Tibial artery (tissue), 4 donors: ENCODE results near the gene NR1D1.
"Not testable (repeated sequence)": the region's sequence is repeated elsewhere in the genome, so short reads cannot be mapped to it uniquely, and the experiment has no call there.

Experiments used
- DNase-seq, 2 donors: peaks; one replicate each; pipeline ENCODE4 v3.0.0-alpha.2; 2019
- H3K27ac ChIP-seq, 2 donors: fragments of 200-600 bp; sonication (generic) in 1 of 2; 1 replicate in 1 of 2; 2 replicates in 1 of 2; pipeline ENCODE4 v1.5.1; 2018 to 2019; ENCODE audit warnings: mild to moderate bottlenecking in 1 of 2
- H3K27me3 ChIP-seq, 2 donors: fragments of 200-600 bp; sonication (generic) in 1 of 2; one replicate each; pipeline versions ENCODE4 v1.5.1 to v1.6.0; 2016 to 2019
- H3K36me3 ChIP-seq, 3 donors: fragments of 200-600 bp; sonication (generic) in 2 of 3; one replicate each; pipeline ENCODE4 v1.5.1; 2016 to 2019; ENCODE audit warnings: mild to moderate bottlenecking in 2 of 3
- H3K4me1 ChIP-seq, 4 donors: fragments of 200-600 bp; sonication (generic) in 2 of 4; 1 replicate in 3 of 4; 2 replicates in 1 of 4; pipeline ENCODE4 v1.5.1; 2016 to 2019
- H3K4me3 ChIP-seq, 2 donors: fragments of 200-600 bp; sonication (generic) in 1 of 2; 1 replicate in 1 of 2; 2 replicates in 1 of 2; pipeline ENCODE4 v1.5.1; 2018 to 2019; ENCODE audit warnings: mild to moderate bottlenecking in 2 of 2
- H3K9me3 ChIP-seq, 3 donors: fragments of 200-600 bp; sonication (generic) in 1 of 3; one replicate each; pipeline ENCODE4 v1.5.1; 2016 to 2019
- CTCF ChIP-seq, 2 experiments: fragments of 200-600 bp in 1 of 2; fragments of 450-650 bp in 1 of 2; IDR thresholded peaks; one replicate each; pipeline ENCODE4 v1.5.1; 2017 to 2019; ENCODE audit warnings: antibody characterized with exemption in 2 of 2, mild to moderate bottlenecking in 1 of 2, moderate library complexity in 1 of 2
- intact Hi-C: fragments of 100-400 bp; cut with DNase I; formaldehyde crosslinking; loops from one replicate; pipeline ENCODE4 v1.15.0; 2023; ENCODE audit warnings: low total_unique reads

Gene NR1D1

GRCh38 chr17:40100419-40100668 lies at the start of gene NR1D1:
TSS of gene NR1D1 (minus strand) at chr17:40100589. CDS start at chr17:40100094, 495 bp downstream.
- H3K9me3 ChIP-seq = no peaks in the 10 kb centered on the region
- H3K4me1 ChIP-seq = peaks cover 0 to 79% (median 61%) of the 10 kb centered on the region in 4 donors
- no peaks in the 10 kb centered on the region for H3K27me3 ChIP-seq
- DNase-seq = no peak
- H3K4me3 ChIP-seq = peak within 1 kb of the TSS; percentile 76 to 87
- no peak for TF ChIP-seq CTCF (IDR thresholded peaks at IDR 0.05)
- intact Hi-C loops = no loop called here
- H3K27ac ChIP-seq = peak within 1 kb of the TSS; percentile 94 to 98
- peaks cover 18 to 22% (median 22%) of the 10 kb centered on the region in 3 donors for H3K36me3 ChIP-seq

GRCh38 chr17:40148527-40148926 lies 48.1 kb upstream of the NR1D1 start:
- H3K36me3 ChIP-seq = peaks cover 25 to 97% (median 44%) of the 10 kb centered on the region in 3 donors
- intact Hi-C loops = no loop called here

GRCh38 chr17:40145476-40145875 lies 45.1 kb upstream of the NR1D1 start:
- TF ChIP-seq CTCF (IDR thresholded peaks at IDR 0.05) = no peak
- no peaks in the 10 kb centered on the region for H3K27me3 ChIP-seq
- intact Hi-C loops = no loop called here
- DNase-seq = no peak
- H3K9me3 ChIP-seq = no peaks in the 10 kb centered on the region
- no peak overlapping the region for H3K4me3 ChIP-seq
- no peak overlapping the region for H3K27ac ChIP-seq
- peaks cover 0 to 48% (median 22%) of the 10 kb centered on the region in 4 donors for H3K4me1 ChIP-seq
- peaks cover 19 to 87% (median 31%) of the 10 kb centered on the region in 3 donors for H3K36me3 ChIP-seq

More at GRCh38 chr17:40148527-40148926, 48.1 kb upstream of the NR1D1 start:
- H3K27ac ChIP-seq = peak overlapping the region in 1 of 2 donors; percentile 11
- peaks cover 0 to 35% (median 6%) of the 10 kb centered on the region in 4 donors for H3K4me1 ChIP-seq
- no peak for DNase-seq
- TF ChIP-seq CTCF (IDR thresholded peaks at IDR 0.05) = no peak
- H3K4me3 ChIP-seq = no peak overlapping the region
- H3K9me3 ChIP-seq = no peaks in the 10 kb centered on the region
- no peaks in the 10 kb centered on the region for H3K27me3 ChIP-seq

GRCh38 chr17:40143166-40143565 lies 42.8 kb upstream of the NR1D1 start:
- Histone ChIP-seq H3K36me3 (peaks cover 10 to 65% (median 14%) of the 10 kb centered on the region in 3 donors), H3K4me1 (peaks cover 0 to 48% (median 30%) of the 10 kb centered on the region in 4 donors)
- DNase-seq, H3K27ac ChIP-seq, H3K4me3 ChIP-seq, intact Hi-C loops, H3K9me3 ChIP-seq, H3K27me3 ChIP-seq: not testable (repeated sequence)

- intact Hi-C loops = no loop called here
- Histone ChIP-seq H3K27me3 (no peaks in the 10 kb centered on the region), H3K9me3 (no peaks in the 10 kb centered on the region), H3K4me3 (peak overlapping the region; percentile 67 to 90), H3K4me1 (peaks cover 0 to 31% (median 24%) of the 10 kb centered on the region in 4 donors), H3K36me3 (peaks cover 35 to 53% (median 43%) of the 10 kb centered on the region in 3 donors), H3K27ac (peak overlapping the region; percentile 84 to 90)
- no peak for TF ChIP-seq CTCF (IDR thresholded peaks at IDR 0.05)
- DNase-seq = no peak
These were observed 39.2 kb upstream of the NR1D1 start for GRCh38 chr17:40139566-40140058.

GRCh38 chr17:40135817-40136216 lies 35.4 kb upstream of the NR1D1 start:
- intact Hi-C loops = no loop called here
- no peak for DNase-seq
- Histone ChIP-seq H3K27ac (peak overlapping the region; percentile 20 to 90), H3K9me3 (no peaks in the 10 kb centered on the region), H3K27me3 (no peaks in the 10 kb centered on the region), H3K36me3 (peaks cover 60 to 65% (median 63%) of the 10 kb centered on the region in 3 donors), H3K4me1 (peaks cover 0 to 13% (median 8%) of the 10 kb centered on the region in 4 donors), H3K4me3 (no peak overlapping the region)
- no peak for TF ChIP-seq CTCF (IDR thresholded peaks at IDR 0.05)
